RPMI7951 (cell line): Measurements from ENCODE around the gene UTP4. TPM values are rescaled to one million over a fixed set of nuclear protein-coding genes. Genes with fewer than 3 reads are reported as not detected.
"Not testable (repeated sequence)": the region's sequence is repeated elsewhere in the genome, so short reads cannot be mapped to it uniquely, and the experiment has no call there.

Experiments
- DNase-seq: peaks from one replicate; pipeline ENCODE4 v3.0.0-alpha.2; 2012; ENCODE audit warnings: low read depth
- total RNA-seq: library from RNA; depleted of rRNA; stranded (reverse); fragments of >200 nt; shearing (Covaris generic); gene quantifications from 2 replicates; pipeline ENCODE4 v1.2.3, GENCODE V29; 2014

Gene UTP4
- total RNA-seq, 1 experiment from 2014 or later = 22.5 TPM

GRCh38 chr16:69131167-69131838 is 1.1 kb upstream of the UTP4 start:
- peak; percentile 25 for DNase-seq

GRCh38 chr16:69131839-69132423 is 518 bp upstream of the UTP4 start:
- DNase-seq = peak; percentile 80

GRCh38 chr16:69133373-69133954 is 1.0 kb downstream of the UTP4 start:
- no peak for DNase-seq

- DNase-seq = no peak
Observed at GRCh38 chr16:69138608-69139007, 6.2 kb downstream of the UTP4 start.

- not testable (repeated sequence) for DNase-seq
Observed at GRCh38 chr16:69139464-69139863, 7.0 kb downstream of the UTP4 start.

- no peak for DNase-seq
Observed at GRCh38 chr16:69141014-69141413, 8.6 kb downstream of the UTP4 start.

GRCh38 chr16:69141936-69142335 is 9.5 kb downstream of the UTP4 start:
- no peak for DNase-seq

- peak; percentile 14 for DNase-seq
Observed at GRCh38 chr16:69143116-69143515, 10.7 kb downstream of the UTP4 start.

GRCh38 chr16:69145658-69146057 is 13.2 kb downstream of the UTP4 start:
- no peak for DNase-seq

- DNase-seq = not testable (repeated sequence)
Observed at GRCh38 chr16:69149621-69150020, 17.2 kb downstream of the UTP4 start.

- peak; percentile 74 for DNase-seq
Observed at GRCh38 chr16:69150146-69150865, 17.9 kb downstream of the UTP4 start.

- no peak for DNase-seq
Observed at GRCh38 chr16:69157196-69157595, 24.7 kb downstream of the UTP4 start.

GRCh38 chr16:69160192-69160591 is 27.7 kb downstream of the UTP4 start:
- DNase-seq = no peak

GRCh38 chr16:69165584-69165983 is 33.1 kb downstream of the UTP4 start:
- DNase-seq = no peak

- peak; percentile 69 for DNase-seq
Observed at GRCh38 chr16:69166221-69166833, 33.9 kb downstream of the UTP4 start.

- peak; percentile 63 for DNase-seq
Observed at GRCh38 chr16:69166946-69167930, 34.8 kb downstream of the UTP4 start.

GRCh38 chr16:69169051-69169450 is 36.6 kb downstream of the UTP4 start:
- DNase-seq = no peak

GRCh38 chr16:69169607-69170352 is 37.3 kb downstream of the UTP4 start:
- no peak for DNase-seq

GRCh38 chr16:69171325-69172084 is 39.1 kb downstream of the UTP4 start:
- DNase-seq = peak; percentile 20
